Ascending aorta (tissue), 2 donors: ENCODE data around the gene OVOL3. TPM values are rescaled to one million over a fixed set of nuclear protein-coding genes. Genes with fewer than 3 reads are reported as not detected.

Experiments used
- DNase-seq, 2 donors: peaks; one replicate each; pipeline ENCODE4 v3.0.0-alpha.2; 2019; ENCODE audit warnings: low spot score in 2 of 2
- H3K27ac ChIP-seq, 2 donors: fragments of 200-600 bp; sonication (generic); one replicate each; pipeline ENCODE4 v1.5.1; 2016 to 2017; ENCODE audit warnings: mild to moderate bottlenecking in 1 of 2
- H3K27me3 ChIP-seq: fragments of 200-600 bp; sonication (generic); one replicate; pipeline ENCODE4 v1.5.1; 2017
- H3K36me3 ChIP-seq, 2 donors: fragments of 200-600 bp; sonication (generic); one replicate each; pipeline ENCODE4 v1.5.1; 2016
- H3K4me1 ChIP-seq, 2 donors: fragments of 200-600 bp; sonication (generic); one replicate each; pipeline ENCODE4 v1.5.1; 2016 to 2017; ENCODE audit warnings: mild to moderate bottlenecking in 1 of 2
- H3K4me3 ChIP-seq, 2 donors: fragments of 200-600 bp; sonication (generic); one replicate each; pipeline ENCODE4 v1.5.1; 2016 to 2017; ENCODE audit warnings: mild to moderate bottlenecking in 1 of 2
- H3K9me3 ChIP-seq, 2 donors: fragments of 200-600 bp; sonication (generic); one replicate each; pipeline ENCODE4 v1.5.1; 2016
- CTCF ChIP-seq, 3 experiments: fragments of 200-600 bp in 2 of 3; fragments of 450-650 bp in 1 of 3; sonication (generic) in 2 of 3; IDR thresholded peaks; one replicate each; pipeline ENCODE4 v1.5.1; 2016 to 2019; ENCODE audit warnings: antibody characterized with exemption in 3 of 3, mild to moderate bottlenecking in 1 of 3, moderate library complexity in 1 of 3
- intact Hi-C: fragments of 100-400 bp; cut with DNase I; formaldehyde crosslinking; loops from one replicate; pipeline ENCODE4 v1.15.1; 2023
- total RNA-seq: library from RNA; depleted of rRNA; stranded (reverse); fragments of >200 nt; gene quantifications from one replicate; pipeline ENCODE4 v1.1.0, GENCODE V29; 2016

Gene OVOL3
- total RNA-seq, 1 donor from 2014 or later = not detected

- Histone ChIP-seq H3K4me1 (no peaks in the 10 kb centered on the region), H3K27me3 (no peaks in the 10 kb centered on the region), H3K27ac (no peak overlapping the region), H3K4me3 (no peak overlapping the region), H3K9me3 (no peaks in the 10 kb centered on the region), H3K36me3 (no peaks in the 10 kb centered on the region)
- TF ChIP-seq CTCF (IDR thresholded peaks at IDR 0.05) = no peak
- DNase-seq = no peak
- intact Hi-C loops = no loop called here
These were observed 26.5 kb upstream of the OVOL3 start for GRCh38 chr19:36084231-36085009.

GRCh38 chr19:36086326-36086725, 24.6 kb upstream of the OVOL3 start:
- DNase-seq = no peak
- no peak for TF ChIP-seq CTCF (IDR thresholded peaks at IDR 0.05)
- intact Hi-C loops = no loop called here
- no peaks in the 10 kb centered on the region for H3K9me3 ChIP-seq
- H3K27me3 ChIP-seq = no peaks in the 10 kb centered on the region
- no peaks in the 10 kb centered on the region for H3K4me1 ChIP-seq
- no peak overlapping the region for H3K27ac ChIP-seq
- no peaks in the 10 kb centered on the region for H3K36me3 ChIP-seq
- H3K4me3 ChIP-seq = no peak overlapping the region

- DNase-seq = no peak
- TF ChIP-seq CTCF (IDR thresholded peaks at IDR 0.05) = no peak
- Histone ChIP-seq H3K4me3 (no peak overlapping the region), H3K4me1 (no peaks in the 10 kb centered on the region), H3K27ac (no peak overlapping the region), H3K36me3 (no peaks in the 10 kb centered on the region), H3K9me3 (no peaks in the 10 kb centered on the region), H3K27me3 (no peaks in the 10 kb centered on the region)
- intact Hi-C loops = no loop called here
These were observed 21.1 kb upstream of the OVOL3 start for GRCh38 chr19:36089847-36090246.

GRCh38 chr19:36090910-36091695, 19.8 kb upstream of the OVOL3 start:
- H3K9me3 ChIP-seq = no peaks in the 10 kb centered on the region
- intact Hi-C loops = no loop called here
- DNase-seq = no peak
- TF ChIP-seq CTCF (IDR thresholded peaks at IDR 0.05) = no peak
- no peaks in the 10 kb centered on the region for H3K36me3 ChIP-seq
- H3K27ac ChIP-seq = no peak overlapping the region
- no peak overlapping the region for H3K4me3 ChIP-seq
- no peaks in the 10 kb centered on the region for H3K4me1 ChIP-seq
- no peaks in the 10 kb centered on the region for H3K27me3 ChIP-seq

GRCh38 chr19:36092566-36092965, 18.4 kb upstream of the OVOL3 start:
- DNase-seq = no peak
- no peaks in the 10 kb centered on the region for H3K9me3 ChIP-seq
- no peaks in the 10 kb centered on the region for H3K36me3 ChIP-seq
- H3K27me3 ChIP-seq = no peaks in the 10 kb centered on the region
- TF ChIP-seq CTCF (IDR thresholded peaks at IDR 0.05) = no peak
- H3K4me1 ChIP-seq = no peaks in the 10 kb centered on the region
- intact Hi-C loops = no loop called here
- no peak overlapping the region for H3K27ac ChIP-seq
- no peak overlapping the region for H3K4me3 ChIP-seq
